CD4-positive, alpha-beta T cell treated with Interleukin-1 beta for 1 hour (primary cell): ENCODE measurements around the gene STRIP1.
A peak's percentile ranks its signal among the peaks of the same experiment; 100 is the strongest.
"Not testable (repeated sequence)": the region's sequence is repeated elsewhere in the genome, so short reads cannot be mapped to it uniquely, and the experiment has no call there.

Source experiments
- DNase-seq, 2 donors: peaks; one replicate each; pipeline ENCODE4 v3.0.0-alpha.2; 2020 to 2022

STRIP1 gene

DNA sequence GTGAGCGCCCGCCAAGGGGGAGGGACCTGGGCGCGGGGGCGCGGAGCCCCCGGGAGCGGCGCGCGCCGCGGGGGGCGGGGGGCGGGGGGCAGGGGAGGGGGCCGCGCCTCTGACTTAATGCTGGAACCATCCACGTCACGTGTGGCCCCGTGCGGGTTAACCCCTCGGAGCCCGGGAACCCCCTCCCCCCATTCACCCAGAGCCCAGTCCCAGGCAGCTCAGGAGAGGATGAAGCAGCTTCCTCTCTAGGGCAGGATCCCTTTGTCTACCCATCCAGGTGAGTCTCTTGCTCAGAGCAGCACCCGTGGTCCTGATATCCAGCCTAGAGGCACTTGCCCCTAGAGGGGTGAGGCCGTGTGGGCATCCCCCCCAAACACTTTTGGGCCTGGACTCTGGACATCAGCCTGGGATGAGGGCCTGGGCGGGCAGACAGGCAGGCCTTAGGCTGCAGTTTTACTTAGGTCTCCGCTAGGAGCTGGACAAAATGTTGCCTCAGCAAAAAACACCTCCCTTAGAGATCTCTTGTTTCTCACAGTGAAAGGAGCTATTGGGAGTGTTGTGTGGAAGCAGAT lies 36.3 kb downstream of the STRIP1 start, which contains the start of gene ALX3:
Gene ALX3, minus strand, starts transcription at position 2 of the 572 bp plus-strand sequence. CDS start 60 bp downstream, outside the sequence.
- DNase-seq = no peak

DNA sequence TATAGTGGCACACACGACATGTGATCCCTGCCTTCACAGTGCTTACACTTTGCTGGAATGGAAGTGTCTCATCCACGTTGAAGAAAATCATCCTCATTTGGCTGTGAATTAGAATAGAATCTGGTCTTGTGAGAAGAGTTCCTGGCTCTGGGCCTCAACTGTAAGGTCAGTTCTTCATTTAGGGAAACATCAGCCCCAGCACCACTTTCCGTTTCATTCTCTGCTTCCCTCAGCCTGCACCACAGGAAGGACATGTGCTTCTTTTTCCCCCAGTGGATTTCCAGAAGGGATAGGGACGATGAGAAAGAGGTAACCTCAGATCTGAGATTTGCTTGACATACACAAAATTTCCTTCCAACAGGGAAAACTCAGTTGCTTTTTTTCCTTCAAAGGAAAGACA lies 39.7 kb downstream of the STRIP1 start:
- no peak for DNase-seq

DNA sequence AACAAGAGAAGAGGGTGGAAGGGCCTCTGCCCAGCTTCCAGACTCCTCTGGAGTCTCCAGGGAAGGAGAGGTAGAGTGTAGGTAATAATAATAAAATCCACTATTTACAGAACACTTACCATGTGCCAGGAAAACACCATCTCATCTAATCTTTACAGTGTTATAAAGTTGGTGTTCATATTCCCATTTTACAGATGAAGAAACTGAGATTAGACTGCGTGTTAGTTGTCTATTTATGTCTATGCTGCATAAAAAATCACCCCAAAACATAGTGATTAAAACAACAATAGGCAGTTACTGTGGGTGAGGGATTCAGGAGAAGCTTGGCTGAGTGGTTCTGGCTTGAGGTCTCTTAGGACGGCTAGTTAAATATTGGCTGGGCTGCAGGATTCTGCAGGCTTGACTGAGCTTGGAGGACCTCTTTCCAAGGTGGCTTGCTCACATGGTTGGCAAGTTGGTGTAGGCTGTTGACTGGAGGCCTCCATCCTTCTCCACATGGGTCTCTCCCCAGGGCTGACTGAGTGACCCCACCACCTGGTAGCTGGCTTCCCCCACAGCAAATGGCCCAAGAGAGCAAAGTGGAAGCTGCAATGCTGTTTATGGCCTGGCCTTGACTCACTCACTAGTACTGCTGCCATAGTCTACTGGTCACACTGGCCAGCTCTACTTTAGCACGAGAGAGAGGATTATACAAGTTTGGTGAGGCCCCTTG lies 42.5 kb downstream of the STRIP1 start:
- no peak for DNase-seq

DNA sequence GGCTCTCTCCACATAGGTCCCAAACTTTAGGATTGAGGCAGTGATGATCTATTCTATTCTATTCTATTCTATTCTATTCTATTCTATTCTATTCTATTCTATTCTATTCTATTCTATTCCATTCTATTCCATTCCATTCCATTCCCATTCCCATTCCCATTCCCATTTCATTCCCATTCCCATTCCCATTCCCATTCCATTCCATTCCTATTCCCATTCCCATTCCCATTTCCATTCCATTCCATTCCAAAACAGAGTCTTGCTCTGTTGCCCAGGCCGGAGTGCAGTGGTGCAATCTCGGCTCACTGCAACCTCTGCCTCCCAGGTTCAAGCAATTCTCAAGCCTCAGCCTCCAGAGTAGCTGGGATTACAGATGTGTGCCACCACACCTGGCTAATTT lies 45.6 kb downstream of the STRIP1 start:
- not testable (repeated sequence) for DNase-seq

DNA sequence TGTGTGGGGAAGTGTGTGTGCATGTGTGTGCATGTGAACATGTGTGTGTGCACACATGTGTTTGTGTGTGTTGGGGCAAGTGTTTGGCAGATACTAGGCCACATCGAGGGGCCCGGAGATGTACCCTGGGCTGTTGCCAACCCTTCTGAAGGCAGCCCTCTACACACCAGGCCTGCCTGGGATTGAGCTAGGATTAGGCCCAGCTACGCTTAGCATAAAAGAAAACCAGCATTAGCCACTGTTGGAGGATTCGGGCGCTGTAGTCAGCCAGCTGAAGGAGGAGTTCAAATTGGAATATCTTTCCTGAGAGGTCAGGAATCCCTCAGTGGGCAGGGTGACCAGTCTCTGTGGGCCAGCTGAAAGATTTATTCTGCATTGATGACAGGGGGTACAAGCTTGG lies 46.6 kb downstream of the STRIP1 start:
- DNase-seq = no peak

DNA sequence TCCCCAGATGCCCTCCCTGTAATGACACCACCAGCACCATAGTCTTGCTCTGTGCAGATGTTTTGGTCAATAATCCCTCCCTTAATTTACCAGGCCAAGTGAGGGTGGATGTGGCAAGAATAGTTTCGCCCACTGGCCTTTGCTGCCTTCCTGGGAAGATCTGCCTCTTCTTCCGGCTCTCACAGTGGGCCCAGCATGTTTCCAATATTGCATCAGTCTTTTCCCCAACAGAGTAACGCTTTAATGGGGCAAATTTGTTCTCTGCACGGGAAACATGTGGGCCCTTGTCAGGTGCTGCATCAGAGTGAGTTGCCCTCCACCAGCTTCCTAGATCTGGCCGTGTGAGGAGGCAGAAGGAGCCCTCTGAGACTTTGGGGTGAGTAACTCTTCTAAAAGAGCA lies 48.1 kb downstream of the STRIP1 start:
- no peak for DNase-seq

DNA sequence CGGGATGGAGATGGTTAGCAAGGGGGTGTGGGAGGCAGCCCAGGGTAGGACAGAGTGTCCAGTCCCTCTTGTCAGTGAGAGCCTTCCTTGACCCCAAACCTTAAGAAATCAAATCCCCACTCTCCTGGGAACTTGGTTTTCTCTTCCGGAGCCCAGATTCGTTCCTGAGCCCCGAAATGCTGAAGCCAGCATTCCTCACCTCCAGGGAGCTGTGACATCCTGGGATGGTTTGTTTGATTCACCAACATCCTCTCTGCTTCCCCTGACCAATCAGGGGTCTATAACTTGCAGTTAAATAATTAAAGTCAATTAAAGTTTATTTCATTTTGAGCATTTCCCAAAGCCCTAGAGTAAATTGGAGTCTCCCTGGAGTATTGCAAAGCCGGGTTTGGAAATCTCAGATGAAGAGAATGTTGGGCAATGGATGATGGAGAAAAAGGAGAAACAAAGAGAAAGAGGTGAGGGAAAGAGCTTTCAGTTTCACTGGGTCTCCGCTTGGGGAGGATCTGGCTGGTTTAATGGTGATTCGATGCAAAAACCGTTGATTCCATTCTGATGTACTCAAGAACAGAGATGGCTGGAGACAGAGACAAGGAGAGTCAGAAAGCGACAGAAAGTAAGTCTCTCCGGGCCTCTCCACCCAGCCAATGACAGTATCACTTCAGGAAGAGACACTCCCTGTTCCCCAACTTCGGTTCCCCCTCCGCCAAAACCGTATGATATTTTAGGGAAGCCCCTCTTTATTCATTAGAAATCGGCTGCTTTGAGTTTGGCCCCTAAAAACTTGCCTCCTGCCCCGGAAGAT lies 48.8 kb downstream of the STRIP1 start:
- DNase-seq = no peak

DNA sequence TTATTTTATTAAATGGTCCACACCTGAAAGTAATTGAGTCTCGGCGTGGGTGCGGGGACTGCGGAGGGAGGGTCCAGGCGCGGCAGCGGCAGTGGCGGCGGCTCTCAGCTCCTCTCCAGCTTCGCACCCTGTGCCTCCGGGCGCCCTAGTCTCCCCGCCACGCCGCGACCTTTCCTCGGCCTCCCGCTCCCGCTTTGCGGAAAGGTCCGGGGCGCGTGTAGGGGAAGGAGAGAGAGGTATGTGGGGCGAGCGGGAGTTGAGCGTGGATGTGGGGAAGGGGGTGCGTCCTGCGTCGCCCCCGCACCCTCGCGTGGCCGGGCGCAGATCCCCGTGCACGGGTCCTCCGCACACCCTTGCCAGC lies 49.4 kb downstream of the STRIP1 start:
- no peak for DNase-seq

DNA sequence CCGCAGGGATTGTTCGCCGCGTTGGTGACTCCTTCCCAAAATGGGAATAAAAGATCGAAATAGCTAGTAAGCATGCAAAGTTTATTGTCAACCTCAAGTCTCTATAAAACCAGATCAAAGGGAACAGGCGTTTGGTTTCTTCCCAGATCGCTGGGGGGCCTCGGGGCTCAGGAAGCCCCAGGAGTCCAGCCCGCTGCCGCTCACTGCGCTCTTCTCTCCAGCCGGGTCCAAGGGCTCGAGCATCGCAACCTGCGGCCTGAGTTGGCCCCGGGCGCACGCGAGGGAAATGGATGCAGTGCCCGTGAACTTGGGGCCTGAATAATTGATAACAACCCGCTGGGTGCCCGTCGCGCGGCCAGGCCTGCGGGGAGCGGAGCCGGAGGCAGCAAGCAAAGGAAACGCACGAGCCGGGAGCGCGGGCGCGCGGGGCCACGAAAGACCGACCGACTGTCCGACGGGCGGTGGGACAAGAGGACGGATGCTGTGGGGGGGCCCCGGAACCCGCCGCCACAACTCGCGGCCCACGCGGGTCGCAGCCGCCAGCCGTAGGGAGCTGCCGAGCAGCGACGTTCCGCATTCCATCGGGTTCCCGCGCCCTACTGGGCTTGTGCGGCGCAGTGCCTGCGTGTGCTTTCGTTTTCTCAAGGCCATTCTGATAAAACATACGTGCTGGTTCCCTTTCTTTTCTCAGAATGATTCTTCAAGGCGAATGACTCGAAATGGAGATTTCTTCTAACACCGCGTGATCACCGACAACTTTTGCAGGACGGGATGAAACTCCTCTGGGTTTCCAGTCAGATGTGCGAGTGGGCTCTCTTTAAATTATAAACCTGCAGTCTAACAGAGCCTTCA lies 50.0 kb downstream of the STRIP1 start:
- peak in 1 of 2 donors; percentile 33 for DNase-seq

DNA sequence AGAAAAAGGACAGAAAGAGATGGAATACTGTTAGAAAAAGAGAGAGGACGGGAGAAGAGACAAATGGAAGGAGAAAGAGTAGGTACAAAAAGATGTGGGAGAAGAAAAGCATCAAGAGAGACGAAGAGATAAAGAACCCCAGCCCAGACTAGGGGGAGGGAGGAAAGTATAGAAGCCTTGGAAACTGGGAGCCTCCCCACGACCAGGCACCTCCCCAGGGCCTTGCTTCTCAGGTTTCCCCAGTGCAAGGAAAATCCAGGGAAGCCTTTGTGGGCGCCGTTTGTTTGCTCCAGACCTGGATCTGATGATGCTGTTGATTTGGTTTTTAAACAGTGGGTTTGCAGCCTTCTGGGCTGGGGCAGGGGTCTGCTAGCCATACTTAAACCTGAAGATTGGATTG lies 51.2 kb downstream of the STRIP1 start:
- no peak for DNase-seq

DNA sequence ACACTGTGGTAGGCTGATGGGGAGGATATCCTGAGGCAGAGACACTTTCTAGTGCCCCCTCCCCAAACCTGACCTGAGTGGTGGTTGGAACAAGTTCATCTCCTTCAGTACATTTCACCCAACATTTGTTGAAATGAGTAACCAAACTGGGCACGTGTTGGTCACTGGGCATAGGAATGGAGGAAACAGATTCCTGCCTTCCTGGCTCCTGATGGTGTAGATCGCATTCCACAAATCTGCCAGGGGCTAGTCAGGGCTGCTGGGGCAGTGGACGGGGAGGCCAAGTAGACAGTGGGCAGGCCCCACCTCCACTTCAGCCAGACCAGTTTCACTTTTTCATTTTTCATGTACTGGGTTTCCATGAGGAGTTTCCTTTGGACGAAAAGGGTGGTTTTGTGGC lies 52.5 kb downstream of the STRIP1 start:
- DNase-seq = no peak

DNA sequence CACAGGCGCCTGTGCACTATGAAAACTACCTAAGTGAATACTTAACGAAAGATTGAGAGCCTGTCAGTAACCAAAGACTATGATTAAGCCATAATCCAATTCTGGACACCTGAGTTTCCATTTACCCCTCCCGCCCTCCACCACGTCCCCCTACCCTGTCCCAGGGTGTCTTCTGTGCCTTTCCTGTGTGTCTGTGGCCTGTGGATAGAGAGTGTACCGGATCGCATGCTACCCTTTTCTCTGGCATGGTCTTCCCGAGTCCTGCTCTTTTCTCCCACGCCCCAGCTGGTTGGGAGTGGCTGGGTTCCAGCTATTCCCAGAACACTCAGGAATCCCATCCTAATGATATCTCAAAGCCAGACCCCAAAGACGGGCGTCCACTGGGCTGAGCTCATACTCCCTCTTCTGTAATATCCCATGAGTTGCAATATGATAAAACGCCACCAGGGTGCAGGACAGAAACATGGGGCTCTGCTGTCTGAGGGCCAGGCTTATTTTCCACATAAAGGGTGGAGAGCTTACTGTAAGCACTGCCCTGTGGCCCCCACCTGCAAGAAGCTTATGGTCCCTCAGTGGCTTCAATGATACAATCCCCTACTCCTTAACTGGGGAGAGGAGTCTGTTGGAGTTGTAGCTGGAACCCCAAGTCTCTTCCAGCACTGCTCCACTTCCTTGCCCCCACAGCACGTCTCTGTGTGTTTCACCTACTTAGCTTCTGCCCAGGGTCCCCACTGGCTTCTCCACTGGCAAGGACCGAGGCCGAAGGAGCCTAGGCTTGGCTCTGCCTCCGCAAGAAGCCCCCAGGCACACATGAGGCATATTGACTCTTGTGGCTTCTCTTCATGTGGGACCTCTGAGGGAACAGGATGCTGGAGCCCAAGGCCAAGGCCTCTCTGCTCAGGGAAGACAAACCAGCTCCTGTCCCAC lies 53.7 kb downstream of the STRIP1 start:
- peak; percentile 32 to 46 for DNase-seq

DNA sequence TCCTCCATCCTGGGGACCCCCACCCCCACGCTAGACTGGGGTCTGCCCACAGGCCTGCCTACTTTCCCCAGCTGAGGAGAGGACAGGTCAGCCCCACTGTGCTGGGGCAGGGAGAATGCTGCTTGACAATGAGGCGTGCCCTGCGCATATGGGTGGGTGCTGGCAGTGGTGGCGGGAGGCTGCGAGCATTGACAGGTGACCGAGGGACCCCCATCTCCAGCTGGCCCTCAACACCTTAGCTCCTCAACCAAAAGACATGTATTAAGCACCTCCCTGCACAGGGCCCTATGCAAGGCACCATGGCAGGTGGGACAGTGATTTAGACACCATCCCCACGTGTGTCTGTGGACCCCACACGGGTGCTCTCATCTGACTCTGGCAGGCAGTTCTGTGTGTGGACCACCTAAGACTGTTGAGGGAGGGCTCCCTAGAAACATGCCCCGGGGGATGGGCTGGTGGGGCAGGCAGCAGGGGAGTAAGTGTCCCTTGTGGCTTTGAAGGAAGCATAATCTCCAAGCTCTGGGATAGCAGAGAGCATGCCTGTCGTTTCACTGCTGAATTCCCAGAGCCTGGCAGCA lies 54.4 kb downstream of the STRIP1 start:
- DNase-seq = no peak

DNA sequence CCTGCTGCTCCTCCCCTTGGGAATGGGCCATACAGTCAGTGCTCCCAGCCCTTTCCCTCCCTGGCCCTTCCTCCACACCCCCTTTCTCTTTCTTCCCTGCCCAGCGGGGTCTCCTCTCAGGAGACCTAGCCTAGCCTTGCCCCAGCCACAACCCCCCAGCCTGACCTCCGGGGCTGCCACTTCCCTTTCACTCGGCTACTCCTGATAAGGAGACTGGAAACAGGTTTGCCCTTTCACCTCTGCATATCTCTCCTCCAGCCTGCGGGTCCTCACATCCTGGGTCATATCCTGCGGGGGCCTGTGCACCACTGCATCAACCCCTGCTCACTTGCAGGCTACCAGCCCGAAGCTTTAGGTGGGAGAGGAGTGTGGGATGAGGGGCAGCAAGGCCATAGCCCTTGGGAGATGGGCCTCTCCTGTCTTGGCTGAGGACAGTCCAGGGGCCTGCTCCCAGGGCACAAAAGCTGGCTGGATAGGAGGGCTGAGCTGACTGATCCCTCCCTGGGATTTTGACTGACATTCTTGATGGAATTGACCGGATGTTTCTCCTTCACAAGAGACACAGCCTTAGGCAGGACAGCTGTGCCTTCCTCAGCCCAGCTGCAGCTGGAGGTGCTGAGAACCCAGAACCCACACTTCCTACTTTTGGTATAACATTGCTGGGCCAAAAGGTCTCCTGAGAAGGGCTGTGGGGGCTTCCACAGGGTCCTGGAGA lies 55.3 kb downstream of the STRIP1 start:
- DNase-seq = no peak

DNA sequence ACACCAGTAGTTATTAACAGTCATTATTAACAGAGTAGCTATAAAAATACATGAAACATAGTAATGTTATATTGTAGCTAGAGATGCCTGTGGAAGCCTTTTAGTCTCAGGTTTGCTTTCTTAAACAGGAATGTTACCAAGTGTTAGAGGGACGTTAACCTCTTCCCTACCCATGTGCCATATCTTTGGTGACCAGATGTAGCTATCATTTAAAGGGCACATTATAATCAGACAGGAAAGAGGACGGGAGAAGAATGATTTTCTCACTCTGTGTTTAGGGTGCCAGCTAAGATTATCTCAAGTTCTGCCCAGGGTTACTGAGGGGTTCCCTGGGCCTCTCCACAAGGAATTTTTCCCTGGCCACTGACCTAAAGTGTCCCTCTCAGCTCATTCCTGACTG lies 57.0 kb downstream of the STRIP1 start:
- no peak for DNase-seq

DNA sequence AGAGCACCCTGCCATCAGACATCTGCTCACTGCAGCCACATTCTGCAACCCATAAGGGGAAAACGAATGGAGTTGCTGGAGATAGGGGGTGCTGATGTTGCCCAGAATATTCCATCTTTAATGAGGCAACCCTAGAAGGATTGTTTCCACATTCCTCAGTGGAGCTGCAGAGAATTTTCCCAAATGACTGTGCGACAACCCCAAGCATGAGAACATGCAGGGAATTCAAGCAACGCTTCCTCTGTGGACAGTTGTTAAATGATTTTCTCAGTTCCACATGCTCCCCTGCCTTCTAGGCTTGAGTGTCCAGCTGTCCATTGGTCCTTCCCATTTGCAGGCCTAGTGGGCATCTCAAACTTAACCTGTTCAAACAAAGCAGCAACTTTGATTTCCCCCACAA lies 57.4 kb downstream of the STRIP1 start:
- DNase-seq = no peak

DNA sequence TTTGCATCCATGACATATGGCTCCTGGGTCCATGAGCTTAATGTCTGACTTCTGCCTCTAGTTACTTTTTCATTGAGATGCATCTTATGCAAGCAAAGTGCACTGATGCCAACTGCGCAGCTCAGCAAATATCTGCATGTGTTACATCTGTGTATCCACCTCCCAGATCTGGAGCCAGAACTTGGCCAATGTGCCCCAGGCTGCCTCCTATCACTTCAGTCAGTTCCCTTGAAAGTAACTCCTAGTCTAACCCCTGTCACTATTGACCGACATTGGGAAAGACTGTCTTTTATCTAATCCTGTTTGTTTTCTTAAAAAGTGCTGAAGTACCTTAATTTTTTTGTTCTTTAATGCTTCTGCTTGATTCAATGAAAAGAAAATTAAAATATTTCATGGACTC lies 58.6 kb downstream of the STRIP1 start:
- no peak for DNase-seq

DNA sequence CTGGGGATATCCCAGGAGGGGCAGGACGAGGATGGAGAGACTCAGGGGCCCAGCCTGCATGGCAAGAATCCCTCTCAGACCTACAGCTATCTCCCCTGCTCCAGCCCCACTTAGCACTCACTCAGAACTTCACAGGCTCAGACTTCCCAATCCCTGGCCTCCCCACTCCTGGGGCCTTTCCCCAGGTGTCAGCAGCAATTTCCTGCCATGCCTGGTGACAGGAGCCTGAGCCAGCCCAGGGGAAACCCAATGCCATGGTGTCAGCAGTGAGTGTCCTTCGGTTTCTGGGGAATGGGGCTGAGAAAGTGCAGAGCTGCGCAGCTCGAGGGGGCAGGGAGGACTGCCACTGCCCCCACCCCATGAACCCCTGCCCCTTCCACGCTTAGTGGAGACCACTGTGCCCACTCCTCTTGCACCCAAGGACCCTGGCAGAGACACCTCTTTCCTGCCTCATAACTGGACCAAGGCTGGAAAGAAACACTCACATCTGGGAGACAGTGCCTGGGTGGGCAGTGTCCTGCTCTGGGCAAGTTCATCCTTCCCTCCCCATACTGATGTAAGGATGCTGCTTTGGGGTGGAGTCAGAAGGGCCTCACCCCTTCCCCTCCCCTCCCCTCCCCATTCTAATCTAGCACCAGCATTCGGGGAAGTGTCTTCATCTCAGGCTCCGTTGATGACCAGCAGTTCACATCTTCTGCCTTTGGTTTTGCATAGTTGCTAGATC lies 60.7 kb downstream of the STRIP1 start:
- no peak for DNase-seq

DNA sequence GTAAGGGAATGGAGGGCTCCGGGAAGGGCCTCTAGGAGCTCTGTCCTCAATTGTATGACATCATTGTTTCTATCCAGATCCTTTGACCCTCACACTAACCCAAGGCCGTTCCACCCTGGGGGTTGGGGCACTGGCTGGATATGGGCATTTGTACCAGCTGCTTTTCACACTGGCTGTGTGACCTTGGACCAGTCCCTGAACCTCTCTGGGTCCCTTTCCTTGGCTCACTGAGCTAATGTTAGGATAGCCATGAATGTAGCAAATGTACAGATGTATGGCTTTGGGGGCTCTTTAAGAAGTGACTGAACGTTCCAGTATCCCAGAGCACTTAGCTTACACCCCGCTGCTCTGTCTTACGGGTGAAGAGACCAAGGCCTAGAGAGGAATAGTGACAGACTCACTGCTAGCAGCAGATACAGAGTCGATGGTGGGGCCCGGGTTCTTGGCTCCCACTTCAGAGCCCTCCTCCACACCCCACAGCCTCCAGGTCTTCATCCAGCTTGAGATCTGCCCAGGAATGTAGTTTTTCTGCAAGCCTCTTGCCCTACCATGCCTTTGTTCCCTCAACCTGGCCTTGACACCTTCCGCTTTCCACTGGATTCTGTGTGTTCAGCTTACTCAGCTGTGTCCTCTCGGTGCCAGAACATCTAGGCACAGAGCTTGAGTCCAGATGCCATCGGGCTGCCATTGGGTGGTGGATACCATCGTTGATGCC lies 63.2 kb downstream of the STRIP1 start:
- no peak for DNase-seq
